Liver (tissue), 3 donors: ENCODE results near the gene PDZD2.
A peak's percentile ranks its signal among the peaks of the same experiment; 100 is the strongest.

Experiments used
- ATF3 ChIP-seq: IDR thresholded peaks from 2 replicates; pipeline ENCODE4 v1.6.1; 2016; ENCODE audit warnings: antibody characterized with exemption
- CTCF ChIP-seq: fragments of 150-350 bp; IDR thresholded peaks from 2 replicates; pipeline ENCODE4 v1.5.1; 2017; ENCODE audit warnings: improper control_type of control experiment, low read depth, low read length; ENCODE audit not compliant: missing input control
- EGR1 ChIP-seq, 2 donors: IDR thresholded peaks; 2 replicates each; pipeline ENCODE4 v1.6.1; 2016 to 2018; ENCODE audit warnings: antibody characterized with exemption in 2 of 2, low read depth in 2 of 2
- GABPA ChIP-seq, 2 donors: IDR thresholded peaks in 1 of 2; conservative IDR thresholded peaks in 1 of 2; 2 replicates each; pipeline ENCODE4 v1.6.1; 2016; ENCODE audit warnings: antibody characterized with exemption in 2 of 2, mild to moderate bottlenecking in 1 of 2, moderate library complexity in 1 of 2
- HNF4A ChIP-seq, 2 donors: conservative IDR thresholded peaks; 2 replicates each; pipeline ENCODE4 v1.6.1; 2016; ENCODE audit warnings: antibody characterized with exemption in 2 of 2, mild to moderate bottlenecking in 2 of 2
- JUND ChIP-seq, 2 donors: IDR thresholded peaks; 2 replicates each; pipeline ENCODE4 v1.6.1; 2016; ENCODE audit warnings: antibody characterized with exemption in 2 of 2
- MAX ChIP-seq: IDR thresholded peaks from 2 replicates; pipeline ENCODE4 v1.6.1; 2016; ENCODE audit warnings: antibody characterized with exemption
- NR2F2 ChIP-seq: IDR thresholded peaks from 2 replicates; pipeline ENCODE4 v1.6.1; 2016; ENCODE audit warnings: antibody characterized with exemption
- RAD21 ChIP-seq, 2 donors: IDR thresholded peaks; 2 replicates each; pipeline ENCODE4 v1.6.1; 2016; ENCODE audit warnings: antibody characterized with exemption in 2 of 2, mild to moderate bottlenecking in 2 of 2
- REST ChIP-seq: IDR thresholded peaks from 2 replicates; pipeline ENCODE4 v1.6.1; 2016; ENCODE audit warnings: antibody characterized with exemption, mild to moderate bottlenecking
- SP1 ChIP-seq: IDR thresholded peaks from 2 replicates; pipeline ENCODE4 v1.6.1; 2018; ENCODE audit warnings: antibody characterized with exemption, mild to moderate bottlenecking
- TAF1 ChIP-seq: conservative IDR thresholded peaks from 2 replicates; pipeline ENCODE4 v1.6.1; 2016; ENCODE audit warnings: antibody characterized with exemption, mild to moderate bottlenecking
- YY1 ChIP-seq: IDR thresholded peaks from 2 replicates; pipeline ENCODE4 v1.6.1; 2016; ENCODE audit warnings: antibody characterized with exemption, mild to moderate bottlenecking
- ZBTB33 ChIP-seq: IDR thresholded peaks from 2 replicates; pipeline ENCODE4 v1.6.1; 2016; ENCODE audit warnings: antibody characterized with exemption
- donor health status: healthy.
- donor health status: healthy.

- peak; percentile 6 for TF ChIP-seq CTCF
- TF ChIP-seq YY1: no peak
- TF ChIP-seq JUND (IDR thresholded peaks at IDR 0.05): no peak
- no peak for TF ChIP-seq TAF1
- no peak for TF ChIP-seq ZBTB33
- no peak for TF ChIP-seq GABPA (IDR thresholded peaks at IDR 0.05 in 1 of 2, conservative IDR thresholded peaks at IDR 0.05 in 1 of 2)
- no peak for TF ChIP-seq HNF4A (conservative IDR thresholded peaks at IDR 0.05)
- TF ChIP-seq SP1: no peak
- TF ChIP-seq REST: no peak
- TF ChIP-seq RAD21 (IDR thresholded peaks at IDR 0.05): no peak
- TF ChIP-seq ATF3: no peak
- no peak for TF ChIP-seq MAX
- TF ChIP-seq EGR1 (IDR thresholded peaks at IDR 0.05; ENCODE audit: low read depth in 2 of 2): no peak
- no peak for TF ChIP-seq NR2F2
Measured at GRCh38 chr5:32115985-32116384, 477.1 kb downstream of the PDZD2 start.
